Peyer's patch (tissue), 4 donors: ENCODE data around the gene C15orf61. TPM values are rescaled to one million over a fixed set of nuclear protein-coding genes. Genes with fewer than 3 reads are reported as not detected.
A peak's percentile ranks its signal among the peaks of the same experiment; 100 is the strongest.

ENCODE experiments used
- DNase-seq, 3 donors: peaks; one replicate each; pipeline ENCODE4 v3.0.0-alpha.2; 2017 to 2019
- H3K27ac ChIP-seq, 4 donors: fragments of 200-600 bp; sonication (generic); one replicate each; pipeline ENCODE4 v1.5.1; 2016 to 2019
- H3K27me3 ChIP-seq, 2 donors: fragments of 200-600 bp; sonication (generic); one replicate each; pipeline ENCODE4 v1.5.1; 2019
- H3K36me3 ChIP-seq, 3 donors: fragments of 200-600 bp; sonication (generic); one replicate each; pipeline ENCODE4 v1.5.1; 2016 to 2019
- H3K4me1 ChIP-seq, 4 donors: fragments of 200-600 bp; sonication (generic); one replicate each; pipeline ENCODE4 v1.5.1; 2016 to 2019
- H3K4me3 ChIP-seq, 4 donors: fragments of 200-600 bp; sonication (generic); 1 replicate in 3 of 4; 2 replicates in 1 of 4; pipeline ENCODE4 v1.5.1; 2016 to 2019; ENCODE audit warnings: mild to moderate bottlenecking in 1 of 4
- H3K9me3 ChIP-seq, 4 donors: fragments of 200-600 bp; sonication (generic); one replicate each; pipeline ENCODE4 v1.5.1; 2016 to 2019; ENCODE audit warnings: mild to moderate bottlenecking in 1 of 4
- POLR2A ChIP-seq, 2 donors: fragments of 450-650 bp; IDR thresholded peaks; one replicate each; pipeline ENCODE4 v1.5.1; 2017; ENCODE audit warnings: antibody characterized with exemption in 2 of 2, mild to moderate bottlenecking in 2 of 2, moderate library complexity in 2 of 2
- total RNA-seq, 4 donors: library from RNA; depleted of rRNA; stranded (reverse); fragments of >200 nt; gene quantifications; one replicate each; pipeline ENCODE4 v1.1.0, GENCODE V29; 2016
- TF ChIP-seq, protein P1 (sequence below), 6 experiments: fragments of 450-650 bp in 4 of 6; fragments of 200-600 bp in 2 of 6; sonication (generic) in 1 of 6; IDR thresholded peaks; one replicate each; pipeline ENCODE4 v1.5.1; 2017 to 2019; ENCODE audit warnings: antibody characterized with exemption in 6 of 6, mild to moderate bottlenecking in 3 of 6, moderate library complexity in 1 of 6

C15orf61 gene
- total RNA-seq, 4 donors from 2014 or later: 2.5 to 10.7 (median 7.6) TPM

- H3K27me3 ChIP-seq: no peaks in the 10 kb centered on the region
- peaks cover 0 to 38% (median 1%) of the 10 kb centered on the region in 4 donors for H3K4me1 ChIP-seq
- DNase-seq: no peak
- no peaks in the 10 kb centered on the region for H3K9me3 ChIP-seq
- peaks cover 0 to 13% (median 0%) of the 10 kb centered on the region in 3 donors for H3K36me3 ChIP-seq
- TF ChIP-seq, protein P1, sequence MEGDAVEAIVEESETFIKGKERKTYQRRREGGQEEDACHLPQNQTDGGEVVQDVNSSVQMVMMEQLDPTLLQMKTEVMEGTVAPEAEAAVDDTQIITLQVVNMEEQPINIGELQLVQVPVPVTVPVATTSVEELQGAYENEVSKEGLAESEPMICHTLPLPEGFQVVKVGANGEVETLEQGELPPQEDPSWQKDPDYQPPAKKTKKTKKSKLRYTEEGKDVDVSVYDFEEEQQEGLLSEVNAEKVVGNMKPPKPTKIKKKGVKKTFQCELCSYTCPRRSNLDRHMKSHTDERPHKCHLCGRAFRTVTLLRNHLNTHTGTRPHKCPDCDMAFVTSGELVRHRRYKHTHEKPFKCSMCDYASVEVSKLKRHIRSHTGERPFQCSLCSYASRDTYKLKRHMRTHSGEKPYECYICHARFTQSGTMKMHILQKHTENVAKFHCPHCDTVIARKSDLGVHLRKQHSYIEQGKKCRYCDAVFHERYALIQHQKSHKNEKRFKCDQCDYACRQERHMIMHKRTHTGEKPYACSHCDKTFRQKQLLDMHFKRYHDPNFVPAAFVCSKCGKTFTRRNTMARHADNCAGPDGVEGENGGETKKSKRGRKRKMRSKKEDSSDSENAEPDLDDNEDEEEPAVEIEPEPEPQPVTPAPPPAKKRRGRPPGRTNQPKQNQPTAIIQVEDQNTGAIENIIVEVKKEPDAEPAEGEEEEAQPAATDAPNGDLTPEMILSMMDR (IDR thresholded peaks at IDR 0.05): no peak
- TF ChIP-seq POLR2A (IDR thresholded peaks at IDR 0.05): no peak
- H3K4me3 ChIP-seq: no peak overlapping the region
- H3K27ac ChIP-seq: peak overlapping the region in 2 of 4 donors; percentile 17 to 48
Measured at GRCh38 chr15:67548236-67548852, 27.4 kb downstream of the C15orf61 start.

DNA sequence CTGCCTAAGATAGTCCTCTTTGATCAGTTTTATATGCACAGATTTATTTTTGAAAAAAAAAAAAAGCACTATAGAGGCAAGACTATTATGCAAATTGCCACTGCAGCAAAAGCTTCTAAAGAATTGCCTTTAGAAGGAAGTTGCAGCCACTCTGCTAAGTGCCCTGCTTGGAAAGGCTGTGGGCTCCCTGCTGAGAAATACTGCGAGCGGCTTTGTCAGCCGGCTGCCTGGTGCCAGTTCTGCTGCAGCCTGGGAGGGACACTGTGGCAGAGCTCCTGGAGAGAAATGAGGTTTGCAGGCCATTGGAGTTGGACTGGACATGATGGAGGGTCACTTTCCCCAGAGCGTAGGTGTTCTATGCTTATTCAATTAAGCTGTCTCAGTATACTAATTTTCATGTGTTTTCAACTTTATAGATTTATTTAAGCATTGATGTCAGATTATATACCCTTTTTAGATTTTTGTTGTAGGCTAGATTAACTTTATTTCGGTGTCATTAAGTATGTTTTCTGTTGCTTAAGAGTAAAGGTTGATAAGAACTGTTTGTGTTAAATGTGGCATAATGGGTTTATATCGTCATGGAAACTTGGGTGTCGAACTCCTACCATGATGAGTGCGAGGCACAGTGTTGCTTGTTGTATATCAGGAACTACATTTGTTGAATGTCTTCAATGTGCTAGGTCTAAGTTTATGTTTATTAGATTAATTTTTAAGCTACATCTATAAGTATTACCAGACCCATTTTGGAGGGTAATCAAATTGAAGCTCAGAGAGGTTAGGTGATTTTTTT lies 28.1 kb downstream of the C15orf61 start:
- DNase-seq: no peak
- Histone ChIP-seq H3K9me3 (no peaks in the 10 kb centered on the region), H3K27ac (peak overlapping the region in 1 of 4 donors; percentile 48), H3K4me3 (no peak overlapping the region), H3K27me3 (no peaks in the 10 kb centered on the region), H3K4me1 (peaks cover 0 to 31% (median 0%) of the 10 kb centered on the region in 4 donors), H3K36me3 (peaks cover 0 to 13% (median 0%) of the 10 kb centered on the region in 3 donors)
- TF ChIP-seq, protein P1 (IDR thresholded peaks at IDR 0.05): no peak
- TF ChIP-seq POLR2A (IDR thresholded peaks at IDR 0.05): no peak

DNA sequence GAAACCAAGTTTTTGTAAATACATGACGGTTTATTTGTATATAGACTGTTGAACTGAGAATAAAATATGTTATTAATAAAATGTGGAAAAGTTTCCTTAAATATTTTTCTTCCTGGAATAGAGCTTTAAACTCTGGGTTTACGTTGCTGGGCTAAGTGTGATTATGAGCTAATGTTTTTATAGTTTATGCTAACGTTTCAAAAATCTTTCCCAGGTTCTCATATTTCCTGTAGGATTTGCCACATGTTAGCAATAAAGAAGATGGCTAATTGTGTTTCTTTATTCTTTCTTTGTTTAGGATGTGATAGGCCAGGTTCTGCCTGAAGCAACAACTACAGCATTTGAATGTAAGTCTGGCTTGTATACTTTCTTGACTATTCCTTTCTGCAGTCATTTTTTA lies 28.8 kb downstream of the C15orf61 start:
- H3K27ac ChIP-seq: no peak overlapping the region

DNA sequence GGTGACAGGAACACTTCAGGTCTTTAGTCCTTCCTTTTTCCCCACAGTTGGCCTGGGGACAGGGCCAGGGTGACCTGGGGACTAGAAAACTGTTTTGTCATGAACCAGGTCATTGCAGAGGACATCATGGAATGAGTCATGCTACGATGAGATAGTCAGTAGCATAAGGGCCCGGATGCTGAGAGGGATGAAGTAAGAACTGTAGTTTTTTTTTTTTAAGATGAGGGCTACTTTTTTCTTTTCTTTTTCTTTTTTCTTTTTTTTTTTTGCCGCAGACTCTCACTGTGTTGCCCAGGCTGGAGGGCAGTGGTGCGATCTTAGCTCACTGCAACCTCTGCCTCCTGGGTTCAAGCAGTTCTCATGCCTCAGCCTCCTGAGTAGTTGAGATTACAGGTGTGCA lies 29.6 kb downstream of the C15orf61 start:
- Histone ChIP-seq H3K27ac (peak overlapping the region in 1 of 4 donors; percentile 14), H3K36me3 (peaks cover 0 to 13% (median 0%) of the 10 kb centered on the region in 3 donors), H3K9me3 (no peaks in the 10 kb centered on the region), H3K4me3 (no peak overlapping the region), H3K27me3 (no peaks in the 10 kb centered on the region), H3K4me1 (peaks cover 0 to 30% (median 0%) of the 10 kb centered on the region in 4 donors)
- DNase-seq: peak in 1 of 3 donors; percentile 52
- TF ChIP-seq, protein P1 (IDR thresholded peaks at IDR 0.05): no peak
- no peak for TF ChIP-seq POLR2A (IDR thresholded peaks at IDR 0.05)

More for the DNA sequence above, 28.8 kb downstream of the C15orf61 start:
- no peak for TF ChIP-seq POLR2A (IDR thresholded peaks at IDR 0.05)
- TF ChIP-seq, protein P1 (IDR thresholded peaks at IDR 0.05): no peak
- Histone ChIP-seq H3K4me3 (no peak overlapping the region), H3K9me3 (no peaks in the 10 kb centered on the region), H3K27me3 (no peaks in the 10 kb centered on the region), H3K36me3 (peaks cover 0 to 13% (median 0%) of the 10 kb centered on the region in 3 donors), H3K4me1 (peaks cover 0 to 30% (median 0%) of the 10 kb centered on the region in 4 donors)
- DNase-seq: no peak

DNA sequence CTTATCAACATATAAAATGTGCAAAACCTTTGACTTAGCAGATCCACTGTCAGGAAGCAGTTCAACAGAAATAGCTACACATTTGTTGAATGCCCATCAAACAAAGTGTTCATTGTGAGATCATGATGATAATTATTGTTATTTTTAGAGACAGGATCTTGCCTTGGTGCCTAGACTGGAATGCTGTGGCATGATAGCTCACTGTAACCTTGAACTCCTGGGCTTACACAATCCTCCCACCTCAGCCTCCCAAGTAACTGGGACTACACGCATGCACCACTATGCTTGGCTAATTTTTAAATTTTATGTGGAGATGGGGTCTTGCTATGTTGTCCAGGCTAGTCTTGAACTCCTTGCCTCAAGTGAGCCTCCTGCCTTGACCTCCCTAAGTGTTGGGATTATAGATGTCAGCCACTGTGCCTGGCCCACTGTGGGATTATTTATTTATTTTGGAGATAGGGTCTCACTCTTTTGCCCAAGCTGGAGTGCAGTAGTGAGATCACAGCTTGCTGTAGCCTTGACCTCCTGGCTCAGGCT lies 30.3 kb downstream of the C15orf61 start:
- no peak for DNase-seq
- Histone ChIP-seq H3K4me3 (no peak overlapping the region), H3K4me1 (peaks cover 0 to 30% (median 0%) of the 10 kb centered on the region in 4 donors), H3K27ac (no peak overlapping the region), H3K27me3 (no peaks in the 10 kb centered on the region), H3K36me3 (peaks cover 0 to 13% (median 0%) of the 10 kb centered on the region in 3 donors), H3K9me3 (no peaks in the 10 kb centered on the region)
- TF ChIP-seq, protein P1 (IDR thresholded peaks at IDR 0.05): no peak
- TF ChIP-seq POLR2A (IDR thresholded peaks at IDR 0.05): no peak
